ENCODE measurements around the gene ASXL1.

Gene ASXL1

DNA sequence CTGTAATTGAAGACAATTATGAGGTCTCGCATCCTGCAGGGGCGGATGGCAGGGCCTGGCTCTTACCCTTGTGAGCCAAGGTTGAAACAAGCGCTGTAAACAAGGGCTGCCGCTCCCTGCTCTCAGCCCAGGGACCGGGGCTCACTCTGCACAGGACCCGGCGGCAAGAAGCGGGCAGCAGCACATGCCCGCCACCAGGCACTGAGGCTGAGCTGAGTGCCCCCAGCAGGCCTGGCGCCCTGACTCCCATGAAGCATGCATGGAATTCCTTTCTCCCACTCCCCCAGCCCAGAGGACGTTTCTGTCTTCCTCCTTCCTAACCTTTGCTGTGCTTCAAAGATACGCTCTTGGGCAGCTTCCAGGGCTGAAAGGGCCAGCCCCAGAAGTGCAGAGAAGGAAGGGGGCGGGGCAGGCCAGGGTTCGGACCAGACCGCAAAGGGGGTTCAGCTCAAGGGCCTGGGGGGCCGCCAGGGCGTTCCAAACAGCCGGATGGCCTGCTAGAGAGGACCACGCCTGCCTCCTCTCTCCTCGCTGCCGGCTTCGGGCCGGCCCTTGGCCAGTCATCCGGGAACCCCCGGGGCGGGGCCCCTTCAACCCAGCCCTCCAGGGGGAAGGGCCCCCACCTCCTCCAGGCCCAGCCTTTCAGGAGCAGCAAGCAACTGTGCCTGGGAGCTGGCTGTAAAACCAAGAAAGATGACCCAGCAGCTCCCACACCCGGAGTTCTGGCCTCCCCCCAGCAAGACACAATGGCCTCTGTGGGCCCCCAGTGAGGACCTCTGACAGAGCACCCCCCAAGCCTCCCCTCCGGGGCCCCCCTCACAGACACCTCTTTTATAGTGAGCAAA is 117.1 kb downstream of the ASXL1 start:
- TF ChIP-seq, protein P1, sequence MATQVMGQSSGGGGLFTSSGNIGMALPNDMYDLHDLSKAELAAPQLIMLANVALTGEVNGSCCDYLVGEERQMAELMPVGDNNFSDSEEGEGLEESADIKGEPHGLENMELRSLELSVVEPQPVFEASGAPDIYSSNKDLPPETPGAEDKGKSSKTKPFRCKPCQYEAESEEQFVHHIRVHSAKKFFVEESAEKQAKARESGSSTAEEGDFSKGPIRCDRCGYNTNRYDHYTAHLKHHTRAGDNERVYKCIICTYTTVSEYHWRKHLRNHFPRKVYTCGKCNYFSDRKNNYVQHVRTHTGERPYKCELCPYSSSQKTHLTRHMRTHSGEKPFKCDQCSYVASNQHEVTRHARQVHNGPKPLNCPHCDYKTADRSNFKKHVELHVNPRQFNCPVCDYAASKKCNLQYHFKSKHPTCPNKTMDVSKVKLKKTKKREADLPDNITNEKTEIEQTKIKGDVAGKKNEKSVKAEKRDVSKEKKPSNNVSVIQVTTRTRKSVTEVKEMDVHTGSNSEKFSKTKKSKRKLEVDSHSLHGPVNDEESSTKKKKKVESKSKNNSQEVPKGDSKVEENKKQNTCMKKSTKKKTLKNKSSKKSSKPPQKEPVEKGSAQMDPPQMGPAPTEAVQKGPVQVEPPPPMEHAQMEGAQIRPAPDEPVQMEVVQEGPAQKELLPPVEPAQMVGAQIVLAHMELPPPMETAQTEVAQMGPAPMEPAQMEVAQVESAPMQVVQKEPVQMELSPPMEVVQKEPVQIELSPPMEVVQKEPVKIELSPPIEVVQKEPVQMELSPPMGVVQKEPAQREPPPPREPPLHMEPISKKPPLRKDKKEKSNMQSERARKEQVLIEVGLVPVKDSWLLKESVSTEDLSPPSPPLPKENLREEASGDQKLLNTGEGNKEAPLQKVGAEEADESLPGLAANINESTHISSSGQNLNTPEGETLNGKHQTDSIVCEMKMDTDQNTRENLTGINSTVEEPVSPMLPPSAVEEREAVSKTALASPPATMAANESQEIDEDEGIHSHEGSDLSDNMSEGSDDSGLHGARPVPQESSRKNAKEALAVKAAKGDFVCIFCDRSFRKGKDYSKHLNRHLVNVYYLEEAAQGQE (IDR thresholded peaks at IDR 0.05; ENCODE audit: insufficient read depth in 1 of 2, low read depth in 2 of 2, low read length in 2 of 2) = no peak
- TF ChIP-seq FOXP2 (optimal IDR thresholded peaks at IDR 0.05; ENCODE audit: borderline replicate concordance, extremely low read depth, extremely low read length, insufficient read depth) (no peak), POLR2AphosphoS5 (IDR thresholded peaks at IDR 0.05; ENCODE audit: low read depth, low read length) (peak; percentile 34; the same call in 1 of the 2 replicates), TAF1 (IDR thresholded peaks at IDR 0.05; ENCODE audit: borderline replicate concordance, insufficient read depth, low read length) (no peak), SIN3A (IDR thresholded peaks at IDR 0.05; ENCODE audit: borderline replicate concordance, insufficient read depth, low read length) (peak; percentile 59; the same call in 1 of the 2 replicates)

DNA sequence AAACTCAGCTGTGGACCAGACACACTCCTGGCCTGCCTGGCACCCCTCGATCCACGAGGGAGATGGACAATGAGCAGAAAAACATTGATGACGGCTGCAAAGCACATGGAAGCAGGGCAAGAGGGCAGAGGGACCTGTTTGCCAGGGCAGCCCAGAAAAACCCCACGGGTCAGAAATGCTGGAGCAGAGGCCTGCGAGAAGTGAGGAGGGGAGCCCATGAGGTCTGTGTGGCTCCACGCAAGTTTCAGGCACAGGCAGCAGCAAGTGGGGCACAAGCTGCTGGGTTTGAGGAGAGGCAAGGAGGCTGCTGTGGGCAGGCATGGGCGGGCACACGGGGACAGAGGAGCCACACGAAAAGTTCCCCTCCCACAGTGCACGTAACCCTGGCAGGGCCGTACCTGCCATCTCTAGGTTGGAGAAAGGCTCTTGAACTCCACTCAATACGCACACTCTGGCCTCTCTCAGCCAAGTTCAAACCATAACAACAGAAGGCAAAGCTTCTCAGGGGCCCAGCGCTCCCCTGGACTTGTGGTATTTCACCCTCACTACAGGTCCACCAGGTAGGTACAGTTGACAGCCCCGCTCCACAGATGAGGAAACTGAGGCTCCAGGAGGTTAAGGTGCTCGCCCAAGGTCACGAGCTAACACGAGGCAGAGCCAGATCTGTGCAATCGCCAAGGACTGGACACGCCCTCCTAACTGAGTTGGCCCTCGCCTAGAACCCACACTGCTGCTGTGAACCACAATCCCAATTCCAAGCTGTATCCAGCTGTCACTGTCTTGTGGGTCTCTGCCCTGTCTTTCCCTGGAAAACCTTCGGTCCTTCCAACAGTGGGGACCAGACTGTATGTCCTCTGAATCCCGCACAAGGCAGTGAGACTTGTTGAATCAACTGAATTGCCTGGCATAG is 118.8 kb downstream of the ASXL1 start:
- TF ChIP-seq FOXP2 (optimal IDR thresholded peaks at IDR 0.05; ENCODE audit: borderline replicate concordance, extremely low read depth, extremely low read length, insufficient read depth) (no peak), SIN3A (IDR thresholded peaks at IDR 0.05; ENCODE audit: borderline replicate concordance, insufficient read depth, low read length) (no peak), POLR2AphosphoS5 (IDR thresholded peaks at IDR 0.05; ENCODE audit: low read depth, low read length) (no peak), TAF1 (IDR thresholded peaks at IDR 0.05; ENCODE audit: borderline replicate concordance, insufficient read depth, low read length) (no peak)
- TF ChIP-seq, protein P1 (IDR thresholded peaks at IDR 0.05; ENCODE audit: insufficient read depth in 1 of 2, low read depth in 2 of 2, low read length in 2 of 2) = no peak

DNA sequence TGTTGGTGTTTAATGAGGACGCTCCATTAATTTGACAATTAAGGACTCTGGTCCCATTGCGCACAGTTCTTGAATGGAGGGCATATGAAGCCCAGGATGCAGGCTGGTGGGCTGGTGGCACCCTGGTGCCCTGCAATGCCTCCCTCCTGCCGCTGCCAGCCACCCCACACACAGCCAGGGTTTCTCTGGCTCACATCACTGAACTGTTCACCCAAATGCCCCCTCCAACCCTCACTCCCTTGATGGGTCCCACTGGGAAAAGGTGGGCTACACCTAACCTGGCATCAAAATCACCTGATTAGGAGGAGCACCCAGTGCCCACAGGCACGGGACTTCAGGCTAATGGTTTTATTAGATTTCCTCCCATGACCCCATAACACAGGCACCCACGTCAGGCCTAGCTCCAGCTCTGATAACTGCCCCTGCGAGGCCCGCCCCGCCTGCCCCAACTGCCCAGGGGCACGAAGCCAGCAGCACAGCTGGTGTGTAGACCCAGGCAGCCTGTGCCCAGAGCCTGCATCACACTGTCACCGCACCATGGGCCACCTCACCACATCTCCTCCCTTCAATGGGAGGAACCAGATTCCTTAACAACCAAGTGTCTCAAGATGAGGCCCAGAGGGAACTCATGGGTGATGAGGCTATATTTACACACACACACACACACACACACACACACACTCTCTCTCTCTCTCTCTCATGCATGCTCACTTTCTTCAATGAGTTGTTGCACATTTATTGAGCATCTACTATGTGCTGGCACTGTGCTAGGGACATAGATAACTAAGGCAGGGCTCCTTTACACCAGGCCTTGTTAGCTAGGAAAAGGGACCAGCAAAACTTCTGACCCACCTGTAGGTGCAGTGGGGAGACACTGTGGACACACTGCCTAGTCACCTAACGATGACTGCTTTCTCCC is 119.7 kb downstream of the ASXL1 start:
- TF ChIP-seq, protein P1 (IDR thresholded peaks at IDR 0.05; ENCODE audit: insufficient read depth in 1 of 2, low read depth in 2 of 2, low read length in 2 of 2) = no peak
- TF ChIP-seq SIN3A (IDR thresholded peaks at IDR 0.05; ENCODE audit: borderline replicate concordance, insufficient read depth, low read length) (no peak), FOXP2 (optimal IDR thresholded peaks at IDR 0.05; ENCODE audit: borderline replicate concordance, extremely low read depth, extremely low read length, insufficient read depth) (no peak), POLR2AphosphoS5 (IDR thresholded peaks at IDR 0.05; ENCODE audit: low read depth, low read length) (no peak), TAF1 (IDR thresholded peaks at IDR 0.05; ENCODE audit: borderline replicate concordance, insufficient read depth, low read length) (no peak)

DNA sequence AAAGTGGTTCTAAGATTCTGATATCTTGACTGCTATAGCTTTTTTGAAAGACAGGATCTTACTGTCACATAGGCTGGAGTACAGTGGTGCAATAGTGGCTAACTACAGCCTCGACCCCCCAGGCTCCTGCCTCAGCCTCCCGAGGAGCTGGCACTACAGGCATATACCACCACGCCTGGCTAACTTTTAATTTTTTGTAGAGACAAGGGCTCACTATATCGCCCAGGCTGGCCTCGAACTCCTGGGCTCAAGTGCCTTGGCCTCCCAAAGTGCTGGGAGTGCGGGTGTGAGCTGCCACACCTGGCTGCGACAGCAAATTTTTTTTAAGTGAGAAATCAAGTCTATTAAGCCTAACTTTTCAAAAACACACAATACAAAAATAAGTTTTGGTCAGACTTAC is 120.4 kb downstream of the ASXL1 start:
- TF ChIP-seq, protein P1 (IDR thresholded peaks at IDR 0.05; ENCODE audit: insufficient read depth in 1 of 2, low read depth in 2 of 2, low read length in 2 of 2) = no peak
- TF ChIP-seq TAF1 (IDR thresholded peaks at IDR 0.05; ENCODE audit: borderline replicate concordance, insufficient read depth, low read length) = no peak
- TF ChIP-seq FOXP2 (optimal IDR thresholded peaks at IDR 0.05; ENCODE audit: borderline replicate concordance, extremely low read depth, extremely low read length, insufficient read depth) = no peak
- no peak for TF ChIP-seq SIN3A (IDR thresholded peaks at IDR 0.05; ENCODE audit: borderline replicate concordance, insufficient read depth, low read length)
- no peak for TF ChIP-seq POLR2AphosphoS5 (IDR thresholded peaks at IDR 0.05; ENCODE audit: low read depth, low read length)

All from PFSK-1 (cell line).